Measurements from ENCODE around the gene ABCC1. TPM values are rescaled to one million over a fixed set of nuclear protein-coding genes. Genes with fewer than 3 reads are reported as not detected.
A peak's percentile ranks its signal among the peaks of the same experiment; 100 is the strongest.
"Not testable (repeated sequence)": the region's sequence is repeated elsewhere in the genome, so short reads cannot be mapped to it uniquely, and the experiment has no call there.

ABCC1 gene
- total RNA-seq, 2 donors from 2014 or later: 51.8 to 66.9 TPM

DNA sequence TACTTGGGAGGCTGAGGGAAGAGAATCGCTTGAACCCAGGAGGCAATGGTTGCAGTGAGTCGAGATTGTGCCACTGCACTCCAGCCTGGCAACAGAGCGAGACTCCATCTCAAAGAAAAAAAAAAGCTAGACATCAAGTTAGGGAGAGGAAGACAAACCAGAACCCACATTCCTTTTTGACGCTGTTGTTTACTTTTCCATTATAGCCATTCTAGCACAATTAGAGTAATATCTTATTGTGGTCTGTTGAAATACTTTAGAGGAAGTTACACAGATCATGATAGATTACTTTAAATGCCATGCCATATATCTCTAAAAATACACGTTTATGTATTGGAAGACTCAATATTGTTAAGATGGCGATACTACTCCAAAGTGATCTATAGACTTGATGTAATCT, 16.5 kb upstream of the ABCC1 start:
- no peaks in the 10 kb centered on the region for H3K9me3 Mint-ChIP-seq
- ATAC-seq (no peak), DNase-seq (ENCODE audit: low spot score in 2 of 2) (no peak)
- no peak overlapping the region for H3K27ac Mint-ChIP-seq
- no peaks in the 10 kb centered on the region for H3K36me3 Mint-ChIP-seq

GRCh38 chr16:15933781-15934180, 15.6 kb upstream of the ABCC1 start:
- no peak overlapping the region for H3K27ac Mint-ChIP-seq
- no peak for DNase-seq (ENCODE audit: low spot score in 2 of 2)

DNA sequence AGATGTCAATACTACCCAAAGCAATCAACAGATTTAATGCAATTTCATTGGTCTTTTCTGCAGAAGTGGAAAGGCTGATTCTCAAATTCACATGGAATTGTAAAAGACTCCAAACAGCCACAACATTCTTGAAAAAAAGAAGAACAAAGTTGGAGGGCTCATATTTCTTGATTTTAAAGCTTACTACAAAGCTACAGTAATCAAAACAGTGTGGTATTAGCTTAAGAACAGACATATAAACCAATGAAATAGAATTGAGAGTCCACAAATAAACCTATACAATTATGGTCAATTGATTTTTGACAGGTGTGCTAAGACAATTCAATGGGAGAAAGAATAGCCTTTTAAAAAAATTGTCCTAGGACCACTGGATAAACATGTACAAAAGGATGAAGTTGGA, 14.4 kb upstream of the ABCC1 start:
- no peaks in the 10 kb centered on the region for H3K36me3 Mint-ChIP-seq
- no peak for DNase-seq (ENCODE audit: low spot score in 2 of 2)
- no peak for ATAC-seq
- no peaks in the 10 kb centered on the region for H3K9me3 Mint-ChIP-seq
- no peak overlapping the region for H3K27ac Mint-ChIP-seq

More at GRCh38 chr16:15933781-15934180, 15.6 kb upstream of the ABCC1 start:
- H3K36me3 Mint-ChIP-seq: no peaks in the 10 kb centered on the region
- no peaks in the 10 kb centered on the region for H3K9me3 Mint-ChIP-seq
- ATAC-seq: no peak

GRCh38 chr16:15936809-15937208, 12.6 kb upstream of the ABCC1 start:
- H3K36me3 Mint-ChIP-seq; DNase-seq (ENCODE audit: low spot score in 2 of 2); H3K9me3 Mint-ChIP-seq; H3K27ac Mint-ChIP-seq; ATAC-seq: not testable (repeated sequence)

GRCh38 chr16:15942931-15943690, 6.3 kb upstream of the ABCC1 start:
- Mint-ChIP-seq H3K36me3 (no peaks in the 10 kb centered on the region), H3K27ac (peak overlapping the region in 1 of 2 donors; percentile 48), H3K9me3 (no peaks in the 10 kb centered on the region)
- no peak for ATAC-seq
- no peak for DNase-seq (ENCODE audit: low spot score in 2 of 2)

- H3K27ac Mint-ChIP-seq: peak overlapping the region in 1 of 2 donors; percentile 57
Observed at GRCh38 chr16:15946257-15947044, 3.0 kb upstream of the ABCC1 start.

GRCh38 chr16:15947983-15948509, 1.4 kb upstream of the ABCC1 start:
- no peak for ATAC-seq
- Mint-ChIP-seq H3K36me3 (peaks cover 18 to 20% of the 10 kb centered on the region in 2 donors), H3K27ac (no peak overlapping the region), H3K9me3 (no peaks in the 10 kb centered on the region)
- DNase-seq (ENCODE audit: low spot score in 2 of 2): no peak

More at GRCh38 chr16:15946257-15947044, 3.0 kb upstream of the ABCC1 start:
- no peak for DNase-seq (ENCODE audit: low spot score in 2 of 2)
- no peak for ATAC-seq
- peaks cover 12 to 13% of the 10 kb centered on the region in 2 donors for H3K36me3 Mint-ChIP-seq
- H3K9me3 Mint-ChIP-seq: no peaks in the 10 kb centered on the region

DNA sequence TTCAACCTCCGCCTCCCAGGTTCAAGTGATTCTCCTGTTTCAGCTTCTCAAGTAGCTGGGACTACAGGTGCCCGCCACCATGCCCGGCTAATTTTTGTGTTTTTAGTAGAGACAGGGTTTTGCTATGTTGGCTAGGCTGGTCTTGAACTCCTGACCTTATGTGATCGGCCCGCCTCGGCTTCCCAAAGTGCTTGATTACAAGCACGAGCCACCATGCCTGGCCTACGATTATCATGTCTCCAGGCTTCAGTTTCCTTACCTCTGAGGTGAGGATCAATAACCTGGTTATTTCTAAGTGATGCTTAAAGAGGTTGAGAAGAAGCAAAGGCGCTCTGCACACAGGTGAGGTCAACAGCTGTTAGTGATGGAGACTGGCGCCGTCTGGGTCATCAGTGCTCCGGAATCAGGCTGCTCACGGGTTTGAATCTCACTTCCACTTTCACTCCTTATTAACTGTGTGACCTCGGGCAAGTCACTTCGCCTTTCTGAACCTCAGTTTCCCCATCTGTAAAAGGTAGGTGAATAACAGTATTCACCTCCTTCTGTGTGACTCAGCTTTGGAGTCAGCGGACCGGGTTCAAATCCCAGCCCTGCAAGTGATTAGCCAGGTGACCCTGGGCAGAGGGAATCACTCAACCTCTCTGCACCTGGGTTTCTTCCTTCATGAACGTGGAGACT, 745 bp upstream of the ABCC1 start:
- DNase-seq (ENCODE audit: low spot score in 2 of 2) (no peak), ATAC-seq (peak; percentile 4 to 9)
- no peaks in the 10 kb centered on the region for H3K9me3 Mint-ChIP-seq
- H3K27ac Mint-ChIP-seq: peak overlapping the region; percentile 77 to 90
- H3K36me3 Mint-ChIP-seq: peaks cover 18 to 25% of the 10 kb centered on the region in 2 donors

- DNase-seq (ENCODE audit: low spot score in 2 of 2) (peak; percentile 30 to 75), ATAC-seq (peak; percentile 28 to 72)
- Mint-ChIP-seq H3K27ac (peak overlapping the region; percentile 88 to 99), H3K36me3 (peaks cover 18 to 34% of the 10 kb centered on the region in 2 donors), H3K9me3 (peaks cover 0 to under 1% of the 10 kb centered on the region in 2 donors)
Observed at GRCh38 chr16:15950161-15950854, 892 bp downstream of the ABCC1 start.

DNA sequence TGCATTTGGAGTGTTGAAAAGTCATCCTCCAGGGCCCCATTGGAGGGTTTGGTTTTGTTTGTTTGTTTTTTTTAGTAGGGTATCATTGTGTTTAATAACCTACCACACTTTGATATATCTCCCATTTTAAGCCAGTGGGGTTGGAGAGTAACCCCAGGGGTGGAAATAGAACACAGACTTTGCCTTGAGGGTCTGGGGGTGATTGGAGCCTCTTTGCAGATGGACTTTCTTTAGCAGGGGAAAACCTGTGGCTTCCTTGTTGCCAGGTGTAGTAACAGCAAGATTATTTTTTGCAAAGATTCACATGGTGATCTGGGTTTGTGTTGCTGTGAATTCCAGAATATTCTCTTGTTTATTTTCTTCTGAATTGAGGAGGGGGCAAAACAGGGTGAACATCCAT, 1.5 kb downstream of the ABCC1 start:
- H3K9me3 Mint-ChIP-seq: peaks cover 0 to 4% of the 10 kb centered on the region in 2 donors
- peaks cover 18 to 39% of the 10 kb centered on the region in 2 donors for H3K36me3 Mint-ChIP-seq
- ATAC-seq (no peak), DNase-seq (ENCODE audit: low spot score in 2 of 2) (no peak)
- H3K27ac Mint-ChIP-seq: peak overlapping the region; percentile 88 to 99

DNA sequence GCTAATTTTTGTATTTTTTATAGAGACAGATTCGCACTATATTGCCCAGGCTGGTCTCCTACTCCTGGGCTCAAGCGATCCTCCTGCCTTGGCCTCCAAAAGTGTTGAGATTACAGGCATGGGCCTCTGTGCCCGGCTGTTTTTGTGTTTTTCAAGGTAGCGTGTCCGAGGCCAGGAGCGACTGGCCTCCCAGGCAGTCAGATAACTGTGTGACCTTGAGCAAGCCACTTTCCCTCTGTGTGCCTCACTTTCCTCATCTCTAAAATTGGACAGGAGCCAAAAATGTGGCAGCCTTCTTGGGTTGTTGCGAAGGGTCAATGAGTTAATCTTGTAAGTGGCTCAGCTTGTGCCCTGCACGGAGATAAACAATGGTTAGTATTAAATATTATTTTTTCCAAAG, 2.4 kb downstream of the ABCC1 start:
- peak overlapping the region; percentile 82 to 88 for H3K27ac Mint-ChIP-seq
- peaks cover 0 to 4% of the 10 kb centered on the region in 2 donors for H3K9me3 Mint-ChIP-seq
- ATAC-seq (no peak), DNase-seq (ENCODE audit: low spot score in 2 of 2) (no peak)
- peaks cover 18 to 44% of the 10 kb centered on the region in 2 donors for H3K36me3 Mint-ChIP-seq

- H3K9me3 Mint-ChIP-seq: peaks cover 0 to 4% of the 10 kb centered on the region in 2 donors
- ATAC-seq (peak in 1 of 2 donors; percentile 8), DNase-seq (ENCODE audit: low spot score in 2 of 2) (peak in 1 of 2 donors; percentile 58)
- H3K27ac Mint-ChIP-seq: peak overlapping the region; percentile 82 to 88
- peaks cover 18 to 44% of the 10 kb centered on the region in 2 donors for H3K36me3 Mint-ChIP-seq
Observed at GRCh38 chr16:15952265-15952711, 2.9 kb downstream of the ABCC1 start.

DNA sequence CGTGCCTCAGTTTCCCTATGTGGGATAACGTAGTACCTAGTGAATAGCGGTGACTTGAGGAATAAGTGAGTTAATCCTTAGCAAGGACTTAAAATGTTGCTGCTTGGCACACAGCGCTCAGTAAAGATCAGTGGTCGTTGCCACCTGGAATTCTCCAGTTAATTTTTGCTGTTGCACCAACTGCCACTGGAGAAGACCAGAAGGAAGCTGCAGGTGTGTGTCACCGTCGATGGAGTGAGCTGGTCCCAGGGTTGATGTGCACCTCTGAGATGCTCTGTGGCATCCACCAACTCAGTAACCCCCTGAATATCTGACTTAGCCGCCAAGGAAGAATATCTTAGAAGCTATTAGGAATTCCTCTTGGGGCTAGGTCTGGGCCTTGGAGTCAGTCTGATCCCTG, 4.1 kb downstream of the ABCC1 start:
- ATAC-seq: no peak
- Mint-ChIP-seq H3K27ac (no peak overlapping the region), H3K36me3 (peaks cover 18 to 44% of the 10 kb centered on the region in 2 donors), H3K9me3 (peaks cover 0 to 4% of the 10 kb centered on the region in 2 donors)
- DNase-seq (ENCODE audit: low spot score in 2 of 2): no peak

DNA sequence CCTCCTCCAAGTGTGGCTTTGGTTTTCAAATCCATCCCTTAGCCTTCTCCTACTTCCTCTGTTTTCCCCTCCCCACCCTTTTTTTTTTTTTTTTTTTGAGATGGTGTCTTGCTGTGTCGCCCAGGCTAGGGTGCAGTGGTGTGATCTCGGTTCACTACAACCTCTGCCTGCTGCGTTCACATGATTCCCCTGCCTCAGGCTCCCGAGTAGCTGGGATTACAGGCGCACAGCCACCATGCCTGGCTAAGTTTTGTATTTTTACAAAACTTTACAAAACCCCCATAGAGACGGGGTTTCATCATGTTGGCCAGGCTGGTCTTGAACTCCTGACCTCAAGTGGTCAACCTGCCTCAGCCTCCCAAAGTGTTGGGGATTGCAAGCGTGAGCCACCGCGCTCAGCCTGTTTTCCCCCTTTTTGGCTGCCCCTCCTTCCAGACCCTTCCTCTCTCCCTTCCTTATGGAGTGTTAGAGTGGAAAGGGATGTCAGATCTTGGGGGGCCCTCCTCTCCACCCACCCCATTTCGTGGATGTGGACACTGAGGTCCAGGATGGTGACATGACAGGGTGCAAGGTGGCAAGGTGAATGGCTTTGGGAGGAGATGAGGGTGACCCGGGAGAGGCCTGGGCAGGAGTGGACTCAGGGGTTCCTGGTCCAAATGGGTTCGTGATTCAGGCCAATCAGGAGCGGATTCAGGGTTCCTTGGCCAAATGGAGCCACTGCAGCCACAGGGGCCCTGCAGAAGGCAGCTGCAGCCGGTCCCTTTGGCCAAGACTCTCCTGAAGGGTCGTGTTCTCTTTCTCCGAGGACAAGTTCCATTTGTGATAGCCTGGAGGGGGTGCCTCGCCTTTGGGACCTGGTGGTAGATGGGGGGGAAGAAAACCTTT, 4.8 kb downstream of the ABCC1 start:
- peaks cover 0 to 4% of the 10 kb centered on the region in 2 donors for H3K9me3 Mint-ChIP-seq

DNA sequence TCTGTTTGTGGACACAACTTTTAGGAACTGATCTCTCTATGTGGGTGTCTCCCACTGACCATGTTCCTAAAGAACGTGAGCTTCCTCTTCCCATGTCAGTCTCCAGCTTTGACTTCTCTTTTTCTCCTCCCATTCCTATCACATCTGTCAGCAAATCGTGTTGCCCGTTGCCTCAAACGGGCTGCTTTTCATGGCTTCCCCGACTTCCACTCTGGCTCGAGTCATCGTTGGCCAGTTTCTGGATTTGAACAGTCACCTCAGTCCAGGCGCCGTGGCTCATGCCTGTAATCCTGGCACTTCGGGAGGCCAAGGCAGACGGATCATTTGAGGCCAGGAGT, 5.4 kb downstream of the ABCC1 start:
- no peak for ATAC-seq
- Mint-ChIP-seq H3K36me3 (peaks cover 18 to 50% of the 10 kb centered on the region in 2 donors), H3K27ac (peak overlapping the region in 1 of 2 donors; percentile 79), H3K9me3 (peaks cover 0 to 4% of the 10 kb centered on the region in 2 donors)
- no peak for DNase-seq (ENCODE audit: low spot score in 2 of 2)

More for the DNA sequence above, 4.8 kb downstream of the ABCC1 start:
- DNase-seq (ENCODE audit: low spot score in 2 of 2) (no peak), ATAC-seq (no peak)
- Mint-ChIP-seq H3K27ac (peak overlapping the region in 1 of 2 donors; percentile 79), H3K36me3 (peaks cover 18 to 44% of the 10 kb centered on the region in 2 donors)

Data from activated naive CD4-positive, alpha-beta T cell treated with anti-CD3 and anti-CD28 coated beads, Interleukin-2, amount 50 U/mL, for 72 hours (primary cell).